Stimulated activated CD4-positive, alpha-beta T cell treated with anti-CD3 and anti-CD28 coated beads, Interleukin-4, amount 100 ng/mL, for 4 hours (primary cell): ENCODE measurements around the gene SCGB1C2.
"Not testable (repeated sequence)": the region's sequence is repeated elsewhere in the genome, so short reads cannot be mapped to it uniquely, and the experiment has no call there.

Experiments
- DNase-seq, 2 experiments: peaks; one replicate each; pipeline ENCODE4 v3.0.0-alpha.2; 2020

SCGB1C2 gene

GRCh38 chr17:137166-137807 is at the start of gene SCGB1C2:
Gene SCGB1C2, plus strand, starts transcription at chr17:137569. Its CDS starts 22 bp downstream, at chr17:137591.
- DNase-seq: not testable (repeated sequence)

- DNase-seq: not testable (repeated sequence)
Observed at GRCh38 chr17:113111-113510, 24.3 kb upstream of the SCGB1C2 start.

GRCh38 chr17:118339-118917 is 18.9 kb upstream of the SCGB1C2 start:
- DNase-seq: not testable (repeated sequence)

- not testable (repeated sequence) for DNase-seq
Observed at GRCh38 chr17:133932-134331, 3.4 kb upstream of the SCGB1C2 start.

- DNase-seq: not testable (repeated sequence)
Observed at GRCh38 chr17:134332-134785, 3.0 kb upstream of the SCGB1C2 start.

GRCh38 chr17:135022-135421 is 2.3 kb upstream of the SCGB1C2 start:
- DNase-seq: not testable (repeated sequence)

- DNase-seq: not testable (repeated sequence)
Observed at GRCh38 chr17:135895-136294, 1.5 kb upstream of the SCGB1C2 start.

- peak; percentile 69 to 77 for DNase-seq
Observed at GRCh38 chr17:136531-136930, 838 bp upstream of the SCGB1C2 start.

- DNase-seq: not testable (repeated sequence)
Observed at GRCh38 chr17:139401-140205, 2.2 kb downstream of the SCGB1C2 start.

- DNase-seq: peak; percentile 9 to 11
Observed at GRCh38 chr17:142102-142661, 4.8 kb downstream of the SCGB1C2 start.

GRCh38 chr17:142876-143784 is 5.8 kb downstream of the SCGB1C2 start:
- DNase-seq: no peak

GRCh38 chr17:143785-144281 is 6.5 kb downstream of the SCGB1C2 start:
- DNase-seq: peak; percentile 80 to 88

- no peak for DNase-seq
Observed at GRCh38 chr17:144936-145670, 7.7 kb downstream of the SCGB1C2 start.

GRCh38 chr17:145671-146541 is 8.5 kb downstream of the SCGB1C2 start:
- DNase-seq: no peak

- DNase-seq: no peak
Observed at GRCh38 chr17:146546-146945, 9.2 kb downstream of the SCGB1C2 start.

GRCh38 chr17:146983-147761 is 9.8 kb downstream of the SCGB1C2 start:
- DNase-seq: no peak

GRCh38 chr17:147796-148740 is 10.7 kb downstream of the SCGB1C2 start:
- DNase-seq: no peak

- DNase-seq: no peak
Observed at GRCh38 chr17:148757-149156, 11.4 kb downstream of the SCGB1C2 start.
